Epithelial cell of proximal tubule (primary cell): ENCODE results near the gene CCDC187. TPM values are rescaled to one million over a fixed set of nuclear protein-coding genes. Genes with fewer than 3 reads are reported as not detected.

Source experiments
- DNase-seq: peaks from one replicate; pipeline ENCODE4 v3.0.0-alpha.2; 2011; ENCODE audit warnings: low read depth
- H3K4me3 ChIP-seq: 2 replicates; pipeline ENCODE4 v1.5.1; 2011; ENCODE audit warnings: low read depth, mild to moderate bottlenecking, low read length
- total RNA-seq: library from RNA; depleted of rRNA; stranded (reverse); fragments of >200 nt; gene quantifications from 2 replicates; pipeline ENCODE4 v1.2.3, GENCODE V29; 2015
- TF ChIP-seq, protein P1 (sequence below): conservative IDR thresholded peaks from 2 replicates; pipeline ENCODE4 v1.5.1; 2012; ENCODE audit warnings: low read depth, mild to moderate bottlenecking, low read length

CCDC187 gene
- total RNA-seq, 1 donor from 2014 or later = 0.75 TPM

GRCh38 chr9:136297016-136297691 is 6.7 kb downstream of the CCDC187 start:
- TF ChIP-seq, protein P1, sequence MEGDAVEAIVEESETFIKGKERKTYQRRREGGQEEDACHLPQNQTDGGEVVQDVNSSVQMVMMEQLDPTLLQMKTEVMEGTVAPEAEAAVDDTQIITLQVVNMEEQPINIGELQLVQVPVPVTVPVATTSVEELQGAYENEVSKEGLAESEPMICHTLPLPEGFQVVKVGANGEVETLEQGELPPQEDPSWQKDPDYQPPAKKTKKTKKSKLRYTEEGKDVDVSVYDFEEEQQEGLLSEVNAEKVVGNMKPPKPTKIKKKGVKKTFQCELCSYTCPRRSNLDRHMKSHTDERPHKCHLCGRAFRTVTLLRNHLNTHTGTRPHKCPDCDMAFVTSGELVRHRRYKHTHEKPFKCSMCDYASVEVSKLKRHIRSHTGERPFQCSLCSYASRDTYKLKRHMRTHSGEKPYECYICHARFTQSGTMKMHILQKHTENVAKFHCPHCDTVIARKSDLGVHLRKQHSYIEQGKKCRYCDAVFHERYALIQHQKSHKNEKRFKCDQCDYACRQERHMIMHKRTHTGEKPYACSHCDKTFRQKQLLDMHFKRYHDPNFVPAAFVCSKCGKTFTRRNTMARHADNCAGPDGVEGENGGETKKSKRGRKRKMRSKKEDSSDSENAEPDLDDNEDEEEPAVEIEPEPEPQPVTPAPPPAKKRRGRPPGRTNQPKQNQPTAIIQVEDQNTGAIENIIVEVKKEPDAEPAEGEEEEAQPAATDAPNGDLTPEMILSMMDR = no peak
- DNase-seq = no peak
- peak overlapping the region; percentile 24 for H3K4me3 ChIP-seq

- DNase-seq = no peak
- TF ChIP-seq, protein P1 = no peak
- H3K4me3 ChIP-seq = peak overlapping the region; percentile 24
These were observed 7.4 kb downstream of the CCDC187 start for GRCh38 chr9:136296434-136297015.

- no peak overlapping the region for H3K4me3 ChIP-seq
- no peak for DNase-seq
- TF ChIP-seq, protein P1 = no peak
These were observed 8.1 kb downstream of the CCDC187 start for GRCh38 chr9:136295542-136296433.

DNA sequence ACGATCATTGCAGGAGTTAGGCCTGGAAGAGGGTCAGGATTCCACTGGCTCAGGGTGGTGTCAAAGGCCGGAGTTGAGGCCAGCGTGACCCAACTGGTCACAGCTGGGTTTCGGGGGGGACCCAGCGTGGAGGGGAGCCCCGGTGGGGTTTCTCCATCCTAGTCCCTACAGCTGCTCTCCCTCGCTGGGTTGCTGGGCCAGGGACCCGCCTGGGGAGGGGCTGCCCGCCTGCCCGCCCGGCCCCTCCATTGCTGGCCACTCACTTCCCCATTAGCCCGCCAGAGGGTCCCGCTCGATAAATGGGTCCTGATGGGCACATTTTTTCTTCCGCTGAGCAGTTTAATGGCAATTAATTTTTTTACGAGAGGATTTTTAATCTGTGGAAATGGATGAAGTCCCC is 8.8 kb downstream of the CCDC187 start:
- no peak for DNase-seq
- TF ChIP-seq, protein P1 = no peak
- no peak overlapping the region for H3K4me3 ChIP-seq

GRCh38 chr9:136294437-136294836 is 9.5 kb downstream of the CCDC187 start:
- no peak for DNase-seq
- TF ChIP-seq, protein P1 = no peak
- H3K4me3 ChIP-seq = no peak overlapping the region

GRCh38 chr9:136293476-136294077 is 10.3 kb downstream of the CCDC187 start:
- H3K4me3 ChIP-seq = no peak overlapping the region
- TF ChIP-seq, protein P1 = no peak
- no peak for DNase-seq
